Progenitor cell of endocrine pancreas (in vitro differentiated cells): ENCODE results near the gene LIPI. TPM values are rescaled to one million over a fixed set of nuclear protein-coding genes. Genes with fewer than 3 reads are reported as not detected.
"Not testable (repeated sequence)": the region's sequence is repeated elsewhere in the genome, so short reads cannot be mapped to it uniquely, and the experiment has no call there.

ENCODE experiments used
- DNase-seq: peaks from one replicate; pipeline ENCODE4 v3.0.0; 2021; ENCODE audit warnings: low spot score; ENCODE audit not compliant: unreplicated experiment
- H3K27ac Mint-ChIP-seq: 2 replicates; pipeline ENCODE4 v1.8.0; 2021; ENCODE audit warnings: mild to moderate bottlenecking, moderate library complexity, mixed read lengths
- H3K27me3 Mint-ChIP-seq: 2 replicates; pipeline ENCODE4 v1.8.0; 2021; ENCODE audit warnings: mixed read lengths
- H3K36me3 Mint-ChIP-seq: 2 replicates; pipeline ENCODE4 v1.8.0; 2022; ENCODE audit warnings: mixed read lengths; ENCODE audit not compliant: insufficient read depth
- H3K4me1 Mint-ChIP-seq: 2 replicates; pipeline ENCODE4 v1.8.0; 2021; ENCODE audit warnings: low read depth, mixed read lengths
- H3K4me3 Mint-ChIP-seq: 2 replicates; pipeline ENCODE4 v1.8.0; 2021; ENCODE audit warnings: low read depth, mild to moderate bottlenecking, moderate library complexity, mixed read lengths
- H3K9me3 Mint-ChIP-seq: 2 replicates; pipeline ENCODE4 v1.8.0; 2021; ENCODE audit warnings: low read depth, mixed read lengths
- CTCF ChIP-seq: fragments of 200-600 bp; sonication (generic); IDR thresholded peaks from one replicate; pipeline ENCODE4 v1.5.0; 2021; ENCODE audit warnings: antibody characterized with exemption, mild to moderate bottlenecking; ENCODE audit not compliant: unreplicated experiment
- total RNA-seq: library from RNA; stranded (reverse); gene quantifications from 2 replicates; pipeline ENCODE4 v1.2.1, GENCODE V29; 2021

LIPI gene
- total RNA-seq, 1 donor from 2014 or later: not detected

- Mint-ChIP-seq H3K36me3 (peaks cover 12% of the 10 kb centered on the region), H3K4me3 (no peak overlapping the region), H3K27me3 (no peaks in the 10 kb centered on the region), H3K9me3 (peaks cover 17% of the 10 kb centered on the region), H3K27ac (no peak overlapping the region), H3K4me1 (peaks cover 1% of the 10 kb centered on the region)
- TF ChIP-seq CTCF: no peak
- DNase-seq: no peak
Observed at GRCh38 chr21:14092834-14093560, 117.8 kb downstream of the LIPI start.

- H3K4me3 Mint-ChIP-seq, H3K27me3 Mint-ChIP-seq, H3K27ac Mint-ChIP-seq, DNase-seq, H3K4me1 Mint-ChIP-seq: not testable (repeated sequence)
- Mint-ChIP-seq H3K36me3 (peaks cover 12% of the 10 kb centered on the region), H3K9me3 (peaks cover 21% of the 10 kb centered on the region)
Observed at GRCh38 chr21:14090184-14090583, 120.6 kb downstream of the LIPI start.

- Mint-ChIP-seq H3K36me3 (peaks cover 17% of the 10 kb centered on the region), H3K27me3 (no peaks in the 10 kb centered on the region), H3K4me3 (no peak overlapping the region), H3K27ac (no peak overlapping the region), H3K4me1 (no peaks in the 10 kb centered on the region), H3K9me3 (peaks cover 22% of the 10 kb centered on the region)
- DNase-seq: no peak
- no peak for TF ChIP-seq CTCF
Observed at GRCh38 chr21:14088391-14088790, 122.4 kb downstream of the LIPI start.

- Mint-ChIP-seq H3K36me3 (peaks cover 17% of the 10 kb centered on the region), H3K27me3 (no peaks in the 10 kb centered on the region), H3K27ac (no peak overlapping the region), H3K4me1 (no peaks in the 10 kb centered on the region), H3K9me3 (peaks cover 24% of the 10 kb centered on the region), H3K4me3 (no peak overlapping the region)
- DNase-seq: no peak
- no peak for TF ChIP-seq CTCF
Observed at GRCh38 chr21:14086553-14086952, 124.2 kb downstream of the LIPI start.

GRCh38 chr21:14084701-14085100 lies 126.1 kb downstream of the LIPI start:
- no peak for TF ChIP-seq CTCF
- peaks cover 24% of the 10 kb centered on the region for H3K9me3 Mint-ChIP-seq

GRCh38 chr21:14084068-14084501 lies 126.7 kb downstream of the LIPI start:
- Mint-ChIP-seq H3K27ac (no peak overlapping the region), H3K4me3 (no peak overlapping the region), H3K4me1 (no peaks in the 10 kb centered on the region), H3K9me3 (peaks cover 25% of the 10 kb centered on the region), H3K27me3 (no peaks in the 10 kb centered on the region), H3K36me3 (peaks cover 16% of the 10 kb centered on the region)
- DNase-seq: no peak
- TF ChIP-seq CTCF: no peak

More at GRCh38 chr21:14084701-14085100, 126.1 kb downstream of the LIPI start:
- DNase-seq: no peak
- Mint-ChIP-seq H3K27ac (no peak overlapping the region), H3K36me3 (peaks cover 15% of the 10 kb centered on the region), H3K27me3 (no peaks in the 10 kb centered on the region), H3K4me3 (no peak overlapping the region), H3K4me1 (no peaks in the 10 kb centered on the region)
